Epidermal melanocyte (primary cell): Measurements from ENCODE around the gene PAPPA.

Experiments
- DNase-seq: peaks from one replicate; pipeline ENCODE4 v3.0.0; 2011; ENCODE audit warnings: low spot score; ENCODE audit not compliant: insufficient read length

Gene PAPPA

DNA sequence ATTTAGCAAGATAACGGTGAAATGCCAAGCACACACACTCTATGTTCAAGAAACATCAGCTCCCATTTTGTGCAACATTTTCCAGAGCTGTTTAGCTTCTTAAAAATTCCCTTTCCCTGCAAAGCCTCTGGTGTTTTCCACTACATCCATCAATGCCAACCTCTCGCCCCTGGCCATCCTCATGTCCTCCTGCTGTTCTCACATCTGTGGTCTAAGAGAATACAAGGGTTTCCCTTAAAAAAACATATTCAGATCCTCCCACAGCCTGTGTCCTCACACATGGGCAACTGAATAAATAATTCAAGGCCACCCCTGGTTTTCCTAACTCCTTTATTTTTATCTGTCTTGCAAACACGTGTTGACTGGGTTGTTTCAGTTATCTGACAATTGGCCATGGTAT, 70.3 kb downstream of the PAPPA start:
- DNase-seq, result no peak

DNA sequence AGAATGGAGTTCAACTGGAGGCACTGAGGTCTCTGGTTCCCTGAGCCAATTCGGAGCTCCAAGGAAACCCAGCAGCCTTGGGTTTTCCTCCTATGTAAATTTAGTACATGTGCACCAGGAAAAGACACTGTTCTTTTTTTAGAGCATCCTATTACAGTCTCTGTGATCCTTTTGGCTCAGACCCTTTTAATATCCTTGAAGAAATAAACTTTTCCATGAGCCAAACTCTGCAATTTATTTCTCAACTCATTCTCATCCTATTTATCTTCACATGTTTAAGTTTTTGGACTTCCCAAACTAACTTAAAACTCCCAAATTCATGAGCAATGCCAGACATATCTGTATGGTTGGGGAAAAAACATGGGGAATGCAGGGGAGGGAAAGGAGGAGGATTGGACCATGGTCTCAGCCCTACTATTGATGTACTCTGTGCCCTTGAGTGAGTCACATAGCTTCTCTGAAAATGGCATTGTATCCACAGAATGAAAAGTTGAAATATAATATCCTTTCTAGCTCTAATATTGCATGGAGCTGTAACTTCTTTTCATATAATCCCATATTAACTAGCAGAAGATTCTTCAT, 76.6 kb downstream of the PAPPA start:
- no peak for DNase-seq

DNA sequence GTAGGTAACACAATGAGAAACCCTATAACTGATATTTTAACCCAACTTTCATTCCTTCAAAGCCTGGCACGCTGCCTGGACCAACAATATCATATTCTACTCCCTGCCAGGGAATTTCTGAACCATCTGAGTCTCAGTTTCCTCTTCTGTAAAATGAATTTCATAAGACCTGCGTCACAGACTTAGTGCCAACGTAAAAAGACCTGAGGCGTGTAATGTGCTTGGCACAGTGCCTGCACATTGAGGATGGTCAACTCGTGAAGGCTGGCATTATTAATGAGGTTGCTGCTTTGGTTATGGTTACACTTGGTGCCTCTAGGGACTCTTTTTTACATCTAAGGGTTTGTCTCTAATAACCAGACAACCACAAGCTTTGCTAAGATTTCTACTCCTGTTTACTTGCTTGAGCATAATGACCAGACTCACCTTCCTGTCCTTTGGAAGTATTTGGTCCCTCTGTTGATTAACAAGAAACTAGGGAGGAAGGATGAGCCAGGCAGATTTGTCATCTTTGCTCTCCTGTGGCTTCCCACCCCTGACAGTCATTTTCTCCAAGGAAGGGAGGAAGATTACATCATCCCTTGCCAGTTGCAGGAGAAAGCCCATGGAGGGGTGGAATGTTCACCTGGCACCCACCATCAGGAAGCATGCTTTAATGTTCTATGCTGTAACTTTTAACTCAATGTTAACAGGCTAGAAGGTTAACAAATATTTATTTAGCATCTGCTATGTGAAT, 79.0 kb downstream of the PAPPA start:
- DNase-seq, result no peak

DNA sequence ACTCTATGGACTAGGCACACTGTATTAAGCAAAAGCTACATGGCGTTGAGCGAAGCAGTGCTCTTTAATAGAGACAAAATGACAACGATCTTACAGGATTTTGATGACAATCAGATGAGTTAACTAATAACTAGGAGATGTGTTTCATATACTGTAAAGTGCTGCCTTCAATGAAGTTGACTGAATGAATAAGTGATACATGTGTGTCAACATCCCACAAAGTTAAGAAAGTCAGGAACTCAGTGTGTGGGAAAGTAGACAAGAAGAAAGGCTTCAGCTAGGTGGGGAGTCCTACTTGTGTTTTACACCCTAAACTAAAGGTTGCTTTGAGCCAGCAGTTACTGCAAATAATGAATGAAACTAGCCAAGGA, 79.6 kb downstream of the PAPPA start:
- DNase-seq, result no peak

DNA sequence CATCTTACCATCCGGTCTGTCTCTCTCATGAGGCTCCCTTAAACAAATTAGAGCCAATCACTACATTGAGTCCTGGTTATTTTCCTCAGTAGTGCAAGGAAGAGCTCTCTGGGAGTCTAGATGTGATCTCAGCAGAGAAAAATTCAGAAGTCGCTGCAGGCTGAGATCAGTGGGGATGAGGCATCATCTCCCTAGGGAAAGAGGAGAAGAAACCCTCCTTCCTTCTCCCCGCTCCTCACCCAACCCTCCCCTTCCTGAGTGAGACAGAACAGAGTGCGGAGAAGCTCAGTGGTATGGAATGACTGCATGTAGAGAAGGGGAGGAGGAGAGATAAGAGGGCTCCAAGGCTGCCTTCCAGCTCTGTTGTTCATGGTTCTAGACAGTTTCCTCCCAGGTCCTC, 80.5 kb downstream of the PAPPA start:
- DNase-seq, result peak; percentile 26

DNA sequence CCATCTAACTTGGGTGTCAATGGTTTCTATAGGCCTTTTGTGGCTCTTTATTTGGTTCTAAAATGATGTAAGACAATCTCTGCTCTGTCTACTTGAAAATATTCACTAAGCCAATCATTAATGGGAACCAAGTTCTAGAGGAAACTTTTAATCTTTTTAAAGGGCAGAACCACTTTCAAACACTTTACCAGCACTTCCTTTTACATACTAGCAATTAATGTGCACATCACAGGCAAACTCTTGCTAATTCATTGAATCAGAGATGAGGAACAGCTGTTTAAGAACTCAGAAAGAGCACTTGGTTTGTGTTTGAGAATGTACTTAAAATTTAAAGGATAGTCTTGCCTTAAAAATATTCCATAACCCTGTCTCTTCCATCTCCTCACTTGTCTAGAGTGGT, 83.4 kb downstream of the PAPPA start:
- no peak for DNase-seq

DNA sequence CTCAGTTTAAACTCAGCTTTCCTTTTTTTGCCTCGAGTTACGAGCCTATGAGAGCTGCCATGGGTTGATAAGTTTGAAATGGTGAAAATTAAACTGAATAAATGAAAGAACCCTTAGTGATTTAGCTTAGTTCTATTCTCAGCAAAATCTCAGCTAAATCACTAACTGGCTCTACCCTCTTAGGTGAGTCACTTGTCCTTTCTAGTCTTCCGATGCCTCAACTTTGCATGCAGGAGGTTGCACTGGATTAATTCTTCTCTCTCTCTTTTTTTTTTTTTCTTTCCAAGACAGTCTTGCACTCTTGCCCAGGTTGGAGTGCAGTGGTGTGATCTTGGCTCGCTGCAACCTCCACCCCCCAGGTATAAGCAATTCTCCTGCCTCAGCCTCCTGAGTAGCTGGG, 83.9 kb downstream of the PAPPA start:
- no peak for DNase-seq

DNA sequence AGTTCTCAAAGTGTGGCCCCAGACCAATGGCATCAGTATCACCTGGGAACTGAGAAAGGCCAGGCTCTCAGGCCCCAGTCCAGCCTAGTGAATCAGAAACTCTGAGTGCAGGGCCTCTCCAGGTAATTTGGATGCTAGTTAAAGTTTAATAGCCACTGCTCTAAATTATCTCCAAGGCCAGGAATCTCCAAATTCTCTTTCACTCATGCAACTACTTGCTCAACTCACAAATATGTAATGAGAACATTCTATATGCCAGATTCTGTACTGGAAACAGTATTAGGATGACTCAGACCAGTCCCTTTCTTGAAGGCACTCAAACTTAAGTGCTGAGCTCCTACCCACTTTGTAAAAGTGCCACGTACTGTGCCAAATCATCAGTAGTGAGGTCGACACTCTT, 84.6 kb downstream of the PAPPA start:
- DNase-seq, result no peak

DNA sequence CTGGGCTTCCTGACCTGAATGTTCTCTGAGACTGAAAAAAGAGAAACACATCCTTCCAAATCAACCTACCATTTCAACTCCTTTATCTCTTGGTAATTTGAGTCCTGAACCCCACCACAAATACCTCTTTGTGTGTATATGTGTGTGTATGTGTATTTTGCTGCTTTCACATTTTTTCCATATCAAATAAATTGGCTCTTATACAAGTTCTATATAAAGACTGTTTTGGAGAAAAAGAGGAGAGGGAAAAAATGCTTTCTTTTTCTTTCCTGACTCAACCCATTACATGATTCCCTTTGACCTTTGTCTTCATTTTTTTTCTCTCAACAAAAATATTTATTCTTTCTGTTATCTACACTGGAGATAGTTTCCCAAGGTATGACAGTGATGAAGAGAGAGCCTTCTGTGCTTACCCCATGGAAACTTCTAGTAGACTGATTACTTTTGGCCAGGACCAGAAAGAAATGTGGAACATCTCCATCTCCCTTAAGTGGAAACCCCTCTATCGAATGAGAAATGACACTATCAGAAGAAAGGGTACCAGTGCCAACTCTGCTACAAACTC, 85.3 kb downstream of the PAPPA start:
- no peak for DNase-seq

DNA sequence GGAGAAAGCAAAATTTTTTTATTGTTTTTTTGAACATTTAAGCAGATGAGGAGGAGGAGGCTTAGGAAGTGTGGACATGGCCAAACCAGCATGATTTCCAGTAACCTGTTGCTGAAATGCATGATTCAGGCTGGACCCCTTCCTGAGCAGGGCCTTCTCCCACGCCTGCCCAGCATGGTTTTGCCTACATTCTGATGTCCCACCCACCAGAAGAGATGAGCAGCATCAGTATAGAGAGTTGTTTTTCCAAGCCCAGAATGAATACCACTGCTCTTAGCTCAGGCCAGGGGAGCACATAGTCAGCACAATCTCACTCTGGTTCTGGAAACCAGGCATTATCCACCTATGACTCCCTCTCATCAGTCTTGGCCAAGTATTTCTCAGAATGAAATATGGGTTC, 90.1 kb downstream of the PAPPA start:
- no peak for DNase-seq

DNA sequence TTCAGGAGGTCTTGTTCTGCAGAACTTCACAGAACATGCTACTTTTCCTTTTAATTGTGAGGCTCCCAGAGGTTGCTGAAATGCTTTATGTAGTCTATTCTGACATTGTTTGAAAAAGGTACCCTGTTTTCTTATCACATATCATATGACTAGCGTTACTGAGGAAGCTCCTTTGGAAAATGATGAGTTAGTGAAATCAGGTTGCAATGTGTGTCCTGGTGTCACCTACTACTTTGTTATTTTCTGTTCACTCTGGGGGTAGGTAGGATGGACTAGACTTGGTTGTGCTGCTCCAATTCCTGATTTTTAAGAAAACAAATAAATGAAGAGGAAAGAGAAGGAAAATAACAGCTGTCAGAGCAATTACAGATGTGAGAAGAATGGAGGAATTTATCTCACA, 93.7 kb downstream of the PAPPA start:
- DNase-seq, result no peak

DNA sequence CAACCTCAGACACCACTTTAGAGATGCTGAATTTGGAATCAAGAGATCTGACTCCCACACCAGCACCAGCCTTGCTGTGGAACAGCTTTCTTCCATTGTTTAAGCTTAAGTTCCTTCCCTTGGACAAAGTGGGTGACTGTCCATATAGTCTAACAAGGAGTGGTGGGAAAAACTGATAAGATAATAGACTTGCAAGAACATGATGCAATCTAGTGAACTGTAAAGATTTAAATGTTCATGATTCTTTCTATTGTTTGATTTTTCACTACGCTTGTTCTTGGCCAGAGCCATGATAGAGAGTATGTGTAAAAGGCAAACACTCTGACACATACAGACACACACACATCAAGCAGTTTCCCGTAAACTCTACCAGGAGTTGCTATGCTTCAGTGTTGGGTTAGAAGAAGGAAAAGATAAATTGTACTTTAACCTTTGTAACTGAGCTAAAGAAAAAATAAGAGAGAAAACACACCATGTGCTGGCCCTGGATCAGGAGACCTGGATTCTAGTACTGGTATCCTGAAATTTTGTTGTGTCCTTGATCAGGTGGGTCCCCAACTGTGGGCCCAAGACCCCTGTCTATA, 94.3 kb downstream of the PAPPA start:
- DNase-seq, result no peak

DNA sequence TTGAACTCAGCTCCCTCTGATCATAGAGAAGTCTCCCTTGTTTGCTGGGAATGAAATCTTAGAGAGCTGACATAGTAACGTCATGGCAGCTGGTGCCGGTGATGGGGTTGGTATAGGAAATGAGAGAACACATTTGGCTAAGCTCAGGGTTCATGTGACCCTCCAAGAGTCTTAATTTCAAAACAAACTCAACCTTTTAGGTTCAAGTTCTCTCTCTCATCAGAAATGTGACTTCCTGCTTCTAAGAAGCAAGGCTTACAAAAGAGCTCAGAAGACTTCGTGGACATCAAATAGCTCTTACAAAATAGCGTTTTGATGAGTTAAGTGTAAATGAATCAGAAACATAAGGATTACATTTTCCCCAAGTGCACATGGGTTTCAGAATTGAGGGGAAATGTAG, 97.3 kb downstream of the PAPPA start:
- no peak for DNase-seq

DNA sequence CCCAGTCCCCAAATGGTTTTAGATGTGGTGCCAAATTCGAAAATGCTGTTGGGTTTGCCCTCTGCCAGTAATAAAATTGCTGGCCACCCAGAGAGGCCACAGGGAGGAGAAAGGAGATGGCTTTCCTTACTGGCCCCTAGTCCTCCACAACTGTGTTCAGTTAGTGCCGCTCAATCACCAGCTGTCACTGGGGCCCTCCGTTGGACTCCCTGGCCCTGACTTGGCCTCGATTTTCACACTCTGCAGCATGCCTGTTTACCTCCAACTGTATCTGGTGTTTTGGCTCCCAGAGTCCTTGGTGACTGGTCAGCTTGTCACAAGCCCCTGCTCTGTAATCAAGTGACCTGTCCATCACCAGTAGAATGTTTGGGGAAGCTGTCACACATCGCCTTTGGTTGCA, 97.8 kb downstream of the PAPPA start:
- DNase-seq, result no peak

DNA sequence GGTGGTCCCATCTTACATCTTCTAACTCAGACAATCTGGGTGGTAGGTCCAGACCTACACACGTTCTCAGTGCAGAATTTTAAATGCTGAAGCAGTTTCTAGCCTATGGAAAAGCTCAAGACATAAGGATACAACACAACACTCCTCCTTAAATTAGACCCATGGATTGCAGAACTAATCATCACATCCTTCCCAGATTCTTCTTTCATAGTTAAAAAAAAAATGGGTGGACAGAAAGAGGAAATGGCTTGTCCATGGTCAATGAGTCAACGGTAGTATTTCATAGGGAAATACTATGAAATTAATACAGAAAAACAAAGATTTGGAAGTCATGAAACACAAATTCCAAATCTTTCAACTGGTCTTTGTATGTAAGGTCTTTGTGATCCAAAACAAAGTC, 106.9 kb downstream of the PAPPA start:
- DNase-seq, result no peak

DNA sequence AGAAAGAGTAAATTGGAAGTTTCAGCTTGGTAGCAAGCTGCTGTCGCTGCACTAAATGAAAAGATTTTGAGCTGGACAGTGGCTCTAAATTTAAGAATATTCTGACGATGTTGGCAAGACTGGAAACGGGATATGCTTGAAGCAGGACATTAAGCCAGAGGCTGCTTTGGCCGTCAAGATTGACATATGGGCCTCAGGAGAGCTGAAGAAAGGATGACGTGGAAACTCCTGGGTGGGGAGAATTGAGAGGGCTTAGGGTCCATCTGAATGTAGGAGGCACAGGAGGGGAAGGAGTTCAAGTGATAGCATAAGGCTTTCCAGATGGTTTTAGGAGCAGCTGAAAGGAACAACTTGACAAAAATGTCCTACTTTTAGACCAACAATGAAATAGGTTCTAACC, 108.9 kb downstream of the PAPPA start:
- DNase-seq, result no peak

DNA sequence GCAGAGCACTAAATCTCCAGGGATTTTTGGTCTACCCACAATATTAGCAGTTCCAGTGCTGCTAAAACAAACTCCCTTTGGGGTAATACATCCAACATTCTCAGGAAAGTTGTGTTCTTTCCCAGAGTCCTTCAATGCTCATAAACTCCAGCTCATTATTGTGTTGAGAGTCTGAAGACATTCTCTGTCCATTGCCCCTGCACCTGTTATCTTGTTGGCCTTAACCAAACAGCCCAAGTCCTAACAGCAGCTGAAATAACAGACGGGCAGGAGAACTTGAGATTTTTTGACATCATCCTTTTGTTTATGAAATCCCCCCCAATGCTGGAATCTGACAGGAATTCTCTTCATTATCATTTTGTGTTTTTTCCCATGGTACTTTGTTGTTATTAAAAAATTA, 110.8 kb downstream of the PAPPA start:
- DNase-seq, result no peak

DNA sequence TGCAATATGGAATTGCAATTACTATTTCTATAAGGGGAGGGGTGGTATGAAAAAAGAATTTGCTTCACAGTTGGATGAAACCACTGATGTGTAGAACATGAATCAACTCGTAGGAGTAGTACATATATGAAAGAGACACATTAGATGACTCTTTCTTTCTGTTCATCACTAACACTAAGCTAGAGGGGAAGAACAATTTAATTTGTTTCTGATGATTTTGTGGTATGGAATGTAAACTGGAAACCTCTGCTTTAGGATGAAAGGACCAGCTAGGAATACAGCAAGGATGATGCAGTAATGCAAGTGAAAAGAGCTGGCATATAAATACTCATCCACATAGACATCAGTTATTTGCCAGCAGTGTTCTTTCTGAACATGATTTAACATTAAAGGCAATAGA, 113.4 kb downstream of the PAPPA start:
- no peak for DNase-seq

DNA sequence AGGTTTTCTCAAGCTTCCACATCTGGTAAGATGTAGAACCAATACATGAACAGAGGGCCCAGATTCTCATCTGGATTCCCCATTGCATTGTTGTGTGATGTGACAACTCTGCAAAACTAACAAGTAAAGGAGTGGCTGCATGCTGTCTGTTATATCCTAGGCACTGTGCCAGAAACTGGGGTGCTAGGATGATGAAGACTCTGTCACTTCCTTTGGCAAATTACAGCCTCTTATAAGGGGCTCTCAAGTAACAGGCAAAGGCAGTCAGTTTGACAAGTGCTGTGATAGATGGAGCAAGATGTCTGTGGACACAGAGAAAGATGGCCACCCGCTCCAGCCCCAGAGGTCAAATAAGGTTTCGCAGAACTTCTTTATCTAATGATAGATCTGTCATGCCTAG, 115.7 kb downstream of the PAPPA start:
- no peak for DNase-seq

DNA sequence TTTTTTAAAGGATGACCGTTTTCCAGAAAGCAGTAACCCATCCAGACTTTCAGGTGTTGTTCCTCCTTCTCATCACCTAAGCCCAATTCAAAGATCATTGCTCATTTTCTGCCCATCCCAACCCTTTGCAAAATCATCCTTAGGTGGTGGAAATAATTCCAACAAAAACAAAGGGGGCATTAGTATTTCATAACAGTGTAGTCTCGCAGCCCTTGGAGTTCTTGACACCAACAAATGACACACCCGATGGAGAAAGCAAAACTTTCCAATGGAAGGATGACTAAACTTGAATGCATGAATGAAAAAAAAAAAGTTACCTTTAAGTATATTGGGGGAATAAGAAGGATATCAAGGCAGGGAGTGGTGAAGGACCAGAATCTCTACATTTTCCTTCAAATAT, 117.0 kb downstream of the PAPPA start:
- DNase-seq, result no peak

DNA sequence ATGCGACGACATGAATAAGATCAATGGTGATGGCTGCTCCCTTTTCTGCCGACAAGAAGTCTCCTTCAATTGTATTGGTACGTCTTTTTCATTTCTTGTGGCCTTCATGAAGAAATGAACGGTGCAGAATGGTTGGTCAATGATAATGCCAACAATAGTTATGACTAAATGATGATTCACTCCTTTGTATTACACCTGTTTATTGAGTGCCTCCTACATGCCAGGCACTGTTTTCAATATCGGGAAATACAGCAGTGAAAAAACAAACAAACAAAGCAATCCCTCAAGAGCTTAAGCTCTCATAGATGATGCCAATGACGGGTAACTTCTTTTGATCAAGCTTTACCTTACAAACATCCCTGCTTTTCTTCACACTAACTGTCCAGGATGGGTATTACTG, 117.7 kb downstream of the PAPPA start:
- no peak for DNase-seq

DNA sequence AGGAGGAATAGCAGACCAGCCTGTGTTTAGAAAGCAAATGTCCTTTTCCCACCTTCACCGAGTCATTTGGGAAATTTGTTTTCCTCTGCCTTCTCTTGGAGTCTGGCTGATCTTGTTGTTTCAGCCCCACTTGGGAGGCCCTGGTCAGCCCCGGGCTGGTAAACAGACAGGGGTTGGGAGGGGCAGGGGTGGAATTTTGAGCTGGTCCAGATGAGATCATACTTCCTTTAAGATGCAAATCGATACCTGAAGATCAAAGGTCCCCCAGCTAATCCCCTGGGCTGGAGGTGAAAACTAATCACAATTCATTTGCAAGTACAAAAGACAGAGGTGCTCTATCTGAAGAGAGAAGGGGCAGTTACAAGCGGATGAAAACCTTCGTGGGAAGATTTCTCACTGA, 118.4 kb downstream of the PAPPA start:
- no peak for DNase-seq

DNA sequence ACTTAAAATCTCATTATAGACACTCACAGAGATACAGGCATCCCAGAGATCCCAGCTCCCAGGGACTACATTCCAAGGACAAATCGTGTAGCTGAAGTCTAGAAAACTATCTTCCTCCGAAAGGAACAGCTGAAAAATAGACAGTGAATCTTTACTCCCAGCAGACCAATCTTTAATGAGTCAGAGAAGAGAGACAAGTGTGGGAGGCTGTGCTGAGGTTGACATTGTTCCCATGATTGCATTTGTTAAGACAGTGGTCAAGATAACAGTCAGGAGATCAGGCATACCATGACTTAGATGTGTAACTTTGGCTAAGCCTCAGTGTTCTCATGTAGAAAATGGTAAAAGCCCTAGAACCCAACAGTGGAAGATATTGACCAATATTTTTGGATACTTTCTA, 120.7 kb downstream of the PAPPA start:
- no peak for DNase-seq
